Activated naive CD8-positive, alpha-beta T cell treated with anti-CD3 and anti-CD28 coated beads for 36 hours (primary cell): Measurements from ENCODE around the gene MCM7. TPM values are rescaled to one million over a fixed set of nuclear protein-coding genes. Genes with fewer than 3 reads are reported as not detected.

Experiments
- DNase-seq: peaks from one replicate; pipeline ENCODE4 v3.0.0; 2021
- H3K27ac Mint-ChIP-seq: one replicate; pipeline ENCODE4 v1.8.0; 2022; ENCODE audit warnings: mild to moderate bottlenecking, moderate library complexity, mixed read lengths
- H3K27me3 Mint-ChIP-seq: one replicate; pipeline ENCODE4 v1.8.0; 2022; ENCODE audit warnings: mild to moderate bottlenecking, mixed read lengths
- H3K36me3 Mint-ChIP-seq: one replicate; pipeline ENCODE4 v1.8.0; 2021; ENCODE audit warnings: mild to moderate bottlenecking, mixed read lengths
- H3K4me1 Mint-ChIP-seq: one replicate; pipeline ENCODE4 v1.8.0; 2021; ENCODE audit warnings: mixed read lengths
- H3K4me3 Mint-ChIP-seq: one replicate; pipeline ENCODE4 v1.8.0; 2022; ENCODE audit warnings: mild to moderate bottlenecking, moderate library complexity, mixed read lengths
- H3K9me3 Mint-ChIP-seq: one replicate; pipeline ENCODE4 v1.8.0; 2022; ENCODE audit warnings: mixed read lengths
- total RNA-seq, 2 experiments: library from RNA; stranded (reverse); gene quantifications; one replicate each; pipeline ENCODE4 v1.2.3, GENCODE V29; 2021

The MCM7 gene
- total RNA-seq, 2 experiments from 2014 or later = 476 to 482 TPM

DNA sequence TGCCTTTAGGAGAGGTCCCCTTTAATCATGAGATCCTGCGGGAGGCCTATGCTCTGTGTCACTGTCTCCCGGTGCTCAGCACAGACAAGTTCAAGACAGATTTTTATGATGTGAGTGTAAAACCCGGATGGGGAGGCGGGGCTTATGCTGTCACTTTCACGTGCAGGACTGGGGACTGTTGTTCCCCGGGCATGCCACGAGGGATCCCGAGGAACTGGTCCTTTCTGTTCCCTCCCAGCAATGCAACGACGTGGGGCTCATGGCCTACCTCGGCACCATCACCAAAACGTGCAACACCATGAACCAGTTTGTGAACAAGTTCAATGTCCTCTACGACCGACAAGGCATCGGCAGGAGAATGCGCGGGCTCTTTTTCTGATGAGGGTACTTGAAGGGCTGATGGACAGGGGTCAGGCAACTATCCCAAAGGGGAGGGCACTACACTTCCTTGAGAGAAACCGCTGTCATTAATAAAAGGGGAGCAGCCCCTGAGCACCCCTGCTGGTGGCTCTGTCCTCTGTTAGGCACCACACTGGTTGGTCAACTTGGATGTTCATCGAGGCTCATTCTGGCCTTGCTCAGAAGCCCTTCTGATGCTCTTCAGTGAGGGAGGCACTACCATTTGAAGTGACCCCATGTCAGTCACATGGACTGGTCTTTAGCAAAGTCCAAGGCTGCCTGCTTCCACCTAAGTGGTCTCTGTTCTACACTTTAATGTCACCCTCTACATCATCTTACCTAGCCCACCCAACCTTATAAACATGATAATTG lies 9.6 kb downstream of the MCM7 start:
- Mint-ChIP-seq H3K36me3 (peaks cover 56% of the 10 kb centered on the region), H3K27ac (peak overlapping the region; percentile 97), H3K4me3 (no peak overlapping the region), H3K9me3 (no peaks in the 10 kb centered on the region), H3K27me3 (no peaks in the 10 kb centered on the region), H3K4me1 (peaks cover 43% of the 10 kb centered on the region)
- no peak for DNase-seq

DNA sequence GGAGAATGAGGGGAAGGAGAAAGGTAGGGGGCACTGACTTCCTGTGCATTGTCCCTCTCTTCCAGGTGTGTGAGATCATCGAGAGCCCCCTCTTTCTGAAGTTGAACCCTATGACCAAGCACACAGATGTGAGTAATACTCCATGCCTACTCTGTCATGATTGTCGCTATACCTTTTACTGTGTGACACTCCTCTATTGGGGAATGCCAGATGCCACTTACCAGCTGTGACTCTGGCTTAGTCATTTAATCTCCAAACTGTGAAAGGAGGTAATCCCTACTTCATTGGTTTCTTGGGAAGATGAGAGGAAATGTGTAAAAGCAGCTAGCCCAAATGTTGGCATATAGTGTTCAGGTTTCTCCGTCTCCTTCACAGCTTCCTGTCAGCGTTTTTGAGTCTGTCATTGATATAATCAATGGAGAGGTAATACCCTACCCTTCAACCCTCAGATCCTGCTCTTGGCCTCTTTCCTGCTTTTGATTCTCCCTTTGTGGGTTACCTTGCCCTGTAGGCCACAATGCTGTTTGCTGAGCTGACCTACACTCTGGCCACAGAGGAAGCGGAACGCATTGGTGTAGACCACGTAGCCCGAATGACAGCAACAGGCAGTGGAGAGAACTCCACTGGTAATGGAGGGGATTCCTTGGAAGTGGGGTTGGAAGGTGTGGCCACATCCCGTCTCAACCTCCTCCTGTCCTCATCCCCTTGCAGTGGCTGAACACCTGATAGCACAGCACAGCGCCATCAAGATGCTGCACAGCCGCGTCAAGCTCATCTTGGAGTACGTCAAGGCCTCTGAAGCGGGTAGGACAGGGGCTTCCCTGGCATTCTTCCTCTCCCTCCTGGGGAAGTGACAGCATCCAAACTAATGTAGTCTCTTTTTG lies 10.4 kb downstream of the MCM7 start:
- Mint-ChIP-seq H3K4me3 (peak overlapping the region; percentile 97), H3K27me3 (no peaks in the 10 kb centered on the region), H3K27ac (peak overlapping the region; percentile 97), H3K4me1 (peaks cover 43% of the 10 kb centered on the region), H3K36me3 (peaks cover 48% of the 10 kb centered on the region), H3K9me3 (no peaks in the 10 kb centered on the region)
- DNase-seq = no peak

GRCh38 chr7:100089458-100090196 lies 11.6 kb downstream of the MCM7 start:
- peak overlapping the region; percentile 97 for H3K27ac Mint-ChIP-seq
- peaks cover 40% of the 10 kb centered on the region for H3K36me3 Mint-ChIP-seq
- H3K4me1 Mint-ChIP-seq = peaks cover 39% of the 10 kb centered on the region
- no peaks in the 10 kb centered on the region for H3K9me3 Mint-ChIP-seq
- no peaks in the 10 kb centered on the region for H3K27me3 Mint-ChIP-seq
- peak overlapping the region; percentile 97 for H3K4me3 Mint-ChIP-seq
- no peak for DNase-seq

- Mint-ChIP-seq H3K4me3 (peak within 1 kb of the TSS; percentile 97), H3K27me3 (no peaks in the 10 kb centered on the region), H3K9me3 (no peaks in the 10 kb centered on the region), H3K27ac (peak within 1 kb of the TSS; percentile 97), H3K4me1 (peaks cover 39% of the 10 kb centered on the region), H3K36me3 (peaks cover 39% of the 10 kb centered on the region)
- peak; percentile 91 for DNase-seq
Observed at GRCh38 chr7:100088621-100089457, 12.4 kb downstream of the MCM7 start, which contains the start of gene COPS6. Gene COPS6, plus strand, starts transcription at chr7:100088969. Its CDS starts 22 bp downstream, at chr7:100088991.

DNA sequence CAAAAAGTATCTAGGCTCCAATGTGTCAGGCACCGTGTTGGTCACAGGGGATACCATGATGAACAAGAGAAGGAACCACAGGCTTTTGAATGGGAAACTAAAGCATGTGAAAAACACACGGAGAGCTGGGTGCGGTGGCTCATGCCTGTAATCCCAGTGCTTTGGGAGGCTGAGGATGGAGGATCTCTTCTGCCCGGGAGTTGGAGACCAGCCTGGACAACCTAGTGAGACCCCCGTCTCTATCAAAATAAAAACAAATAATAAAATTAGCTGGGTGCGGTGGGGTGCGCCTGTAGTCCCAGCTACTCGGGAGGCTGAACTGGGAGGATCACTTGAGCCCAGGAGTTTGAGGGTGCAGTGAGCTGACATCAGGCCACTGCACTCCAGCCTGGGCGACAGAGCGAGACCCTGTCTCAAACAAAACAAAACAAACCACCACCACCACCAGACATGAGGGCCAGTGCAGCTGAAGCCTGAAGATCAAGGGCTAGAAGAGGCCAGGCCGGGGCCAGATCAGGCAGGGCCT lies 13.0 kb downstream of the MCM7 start:
- H3K27ac Mint-ChIP-seq = peak overlapping the region; percentile 97
- peak overlapping the region; percentile 97 for H3K4me3 Mint-ChIP-seq
- no peaks in the 10 kb centered on the region for H3K27me3 Mint-ChIP-seq

DNA sequence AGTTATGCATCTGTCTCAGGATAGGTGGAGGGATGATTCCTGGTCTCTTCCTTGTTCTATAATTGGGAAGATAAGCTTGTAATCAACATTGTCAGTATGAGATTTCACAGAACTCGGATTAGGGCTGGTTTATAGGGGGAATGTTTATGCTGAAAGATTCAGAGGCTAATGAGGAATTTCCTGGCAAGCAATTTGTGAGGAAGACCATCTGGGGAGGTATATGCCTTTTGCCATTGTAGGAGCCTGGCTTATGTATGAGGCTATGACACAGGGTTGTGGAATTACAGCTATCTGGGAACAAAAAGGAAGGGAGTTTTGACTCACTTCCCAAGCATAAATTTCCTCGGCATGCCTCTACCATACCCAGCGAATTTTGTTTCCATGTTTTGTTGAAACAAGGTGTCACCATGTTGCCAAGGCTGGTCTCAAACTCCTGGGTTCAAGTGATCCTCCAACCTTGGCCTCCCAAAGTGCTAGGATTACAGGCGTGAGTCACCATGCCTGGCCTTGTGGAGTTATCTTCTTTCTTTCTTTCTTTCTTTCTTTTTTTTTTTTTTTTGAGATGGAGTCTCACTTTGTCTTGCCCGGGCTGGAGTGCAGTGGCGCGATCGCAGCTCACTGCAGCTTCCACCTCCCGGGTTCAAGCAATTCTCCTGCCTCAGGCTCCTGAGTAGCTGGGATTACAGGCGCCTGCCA lies 14.0 kb downstream of the MCM7 start:
- H3K4me3 Mint-ChIP-seq = peak overlapping the region; percentile 24
- H3K4me1 Mint-ChIP-seq = peaks cover 46% of the 10 kb centered on the region
- H3K36me3 Mint-ChIP-seq = peaks cover 26% of the 10 kb centered on the region
- no peaks in the 10 kb centered on the region for H3K27me3 Mint-ChIP-seq
- H3K9me3 Mint-ChIP-seq = no peaks in the 10 kb centered on the region
- DNase-seq = no peak
- H3K27ac Mint-ChIP-seq = no peak overlapping the region

More for the DNA sequence above, 13.0 kb downstream of the MCM7 start:
- peaks cover 39% of the 10 kb centered on the region for H3K4me1 Mint-ChIP-seq
- DNase-seq = no peak
- H3K9me3 Mint-ChIP-seq = no peaks in the 10 kb centered on the region
- H3K36me3 Mint-ChIP-seq = peaks cover 32% of the 10 kb centered on the region

GRCh38 chr7:100085515-100085914 lies 15.7 kb downstream of the MCM7 start:
- Mint-ChIP-seq H3K4me1 (peaks cover 37% of the 10 kb centered on the region), H3K9me3 (no peaks in the 10 kb centered on the region), H3K4me3 (no peak overlapping the region), H3K27ac (no peak overlapping the region), H3K36me3 (peaks cover 15% of the 10 kb centered on the region), H3K27me3 (no peaks in the 10 kb centered on the region)
- DNase-seq = no peak

- no peak for DNase-seq
- Mint-ChIP-seq H3K4me3 (peak overlapping the region; percentile 92), H3K27ac (peak overlapping the region; percentile 92), H3K36me3 (peaks cover 13% of the 10 kb centered on the region), H3K9me3 (no peaks in the 10 kb centered on the region), H3K27me3 (no peaks in the 10 kb centered on the region), H3K4me1 (peaks cover 31% of the 10 kb centered on the region)
Observed at GRCh38 chr7:100082978-100083377, 18.2 kb downstream of the MCM7 start.

- Mint-ChIP-seq H3K36me3 (peaks cover 17% of the 10 kb centered on the region), H3K4me1 (peaks cover 30% of the 10 kb centered on the region), H3K9me3 (no peaks in the 10 kb centered on the region), H3K27me3 (no peaks in the 10 kb centered on the region), H3K4me3 (peak within 1 kb of the TSS; percentile 92), H3K27ac (peak within 1 kb of the TSS; percentile 92)
- peak; percentile 99 for DNase-seq
Observed at GRCh38 chr7:100081535-100082102, 19.6 kb downstream of the MCM7 start, which contains the start of gene ZNF3. Gene ZNF3, minus strand, starts transcription at chr7:100081723. Its CDS starts 4,366 bp downstream, at chr7:100077357.

DNA sequence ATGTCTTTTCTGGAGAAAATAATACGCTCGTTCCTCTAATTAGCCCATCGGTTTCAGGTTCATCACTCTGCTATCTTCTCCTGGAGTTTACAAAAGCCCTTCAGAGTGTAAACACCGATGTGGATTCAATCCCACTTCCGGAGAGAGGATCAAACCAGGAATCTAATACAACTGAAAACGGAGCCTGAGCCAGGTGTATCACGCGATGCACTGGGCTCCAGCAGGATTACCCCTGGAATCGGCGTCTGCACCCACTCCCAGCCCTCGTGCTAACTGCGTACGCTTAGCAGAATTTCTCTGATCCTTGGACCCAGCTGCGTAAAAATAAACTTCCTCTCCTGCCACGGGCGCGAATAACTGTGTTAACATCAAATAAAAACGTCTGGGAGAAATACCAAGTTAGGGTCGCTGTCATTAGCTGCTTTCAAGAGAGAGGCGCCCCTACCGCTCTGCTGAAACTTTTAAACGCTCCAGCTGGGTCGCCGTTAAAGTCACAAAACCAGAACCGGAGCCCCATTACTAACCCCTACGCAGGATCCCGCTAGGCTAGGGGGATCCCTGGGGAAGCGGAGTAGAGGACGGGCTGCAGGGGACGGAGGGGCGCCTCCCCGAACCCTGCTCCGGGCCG lies 20.2 kb downstream of the MCM7 start:
- Mint-ChIP-seq H3K9me3 (no peaks in the 10 kb centered on the region), H3K4me3 (peak overlapping the region; percentile 92), H3K27ac (peak overlapping the region; percentile 92), H3K4me1 (peaks cover 30% of the 10 kb centered on the region), H3K36me3 (peaks cover 19% of the 10 kb centered on the region), H3K27me3 (no peaks in the 10 kb centered on the region)
- no peak for DNase-seq

DNA sequence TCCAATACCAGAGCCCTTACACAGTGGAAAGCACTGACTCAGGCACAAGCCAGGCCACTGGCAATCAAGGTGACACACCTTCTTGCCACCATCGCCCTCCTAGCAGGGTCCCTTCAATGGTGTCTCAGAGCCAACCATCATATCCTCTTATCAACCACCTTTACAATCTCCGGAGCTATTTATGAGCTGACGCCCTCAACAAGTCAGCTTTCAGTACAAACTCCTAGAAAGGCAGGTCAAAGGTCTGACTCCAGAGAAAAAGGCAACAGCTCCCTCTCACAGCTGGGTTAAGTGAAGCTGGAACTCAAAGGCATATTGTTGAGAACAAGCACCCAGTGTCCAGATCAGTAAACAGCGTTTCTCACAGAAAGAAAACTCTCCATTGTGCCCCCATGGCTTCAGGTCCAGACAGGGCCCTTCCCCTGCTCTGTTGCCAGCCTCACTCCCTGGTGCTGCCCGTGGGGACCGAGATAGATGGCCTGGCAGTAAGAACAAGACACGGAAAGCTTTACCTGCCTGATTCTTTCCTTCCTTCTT lies 22.1 kb downstream of the MCM7 start:
- Mint-ChIP-seq H3K36me3 (peaks cover 38% of the 10 kb centered on the region), H3K4me3 (no peak overlapping the region), H3K27ac (no peak overlapping the region), H3K9me3 (no peaks in the 10 kb centered on the region), H3K4me1 (peaks cover 30% of the 10 kb centered on the region), H3K27me3 (no peaks in the 10 kb centered on the region)
- DNase-seq = no peak

DNA sequence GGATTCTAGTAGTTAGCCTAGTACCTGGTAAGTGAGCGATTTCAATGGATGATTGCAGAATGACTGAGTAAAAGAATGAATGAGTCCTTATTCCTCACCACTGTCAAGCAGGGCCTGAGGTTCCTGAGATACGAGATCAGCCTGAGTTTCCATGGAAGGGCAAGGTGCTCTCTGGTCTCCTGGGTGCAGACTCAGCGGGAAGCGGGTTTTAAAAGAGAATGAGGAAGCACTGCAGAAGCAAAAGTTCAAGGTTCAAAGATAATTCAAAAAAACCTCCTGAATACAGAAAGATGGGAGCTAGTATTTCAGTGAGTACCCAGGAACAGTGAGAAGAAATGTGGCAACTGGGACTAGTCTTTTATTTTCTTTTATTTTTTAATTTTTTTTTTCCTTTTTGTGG lies 24.0 kb downstream of the MCM7 start:
- H3K9me3 Mint-ChIP-seq = peaks cover 7% of the 10 kb centered on the region
- peaks cover 57% of the 10 kb centered on the region for H3K36me3 Mint-ChIP-seq
- H3K27me3 Mint-ChIP-seq = no peaks in the 10 kb centered on the region
- DNase-seq = no peak
- H3K27ac Mint-ChIP-seq = no peak overlapping the region
- H3K4me3 Mint-ChIP-seq = no peak overlapping the region
- peaks cover 22% of the 10 kb centered on the region for H3K4me1 Mint-ChIP-seq
